Hepatocyte (in vitro differentiated cells): ENCODE results near the gene TANC1.

Experiments
- EZH2 ChIP-seq: fragments of 200-600 bp; sonication (generic); IDR thresholded peaks from 2 replicates; pipeline ENCODE4 v1.6.1; 2016; ENCODE audit warnings: antibody characterized with exemption, mild to moderate bottlenecking, borderline replicate concordance
- TF ChIP-seq, protein P1 (sequence below): fragments of 200-600 bp; sonication (generic); IDR thresholded peaks from 2 replicates; pipeline ENCODE4 v1.5.1; 2016; ENCODE audit warnings: antibody characterized with exemption, mild to moderate bottlenecking; ENCODE audit not compliant: poor library complexity

DNA sequence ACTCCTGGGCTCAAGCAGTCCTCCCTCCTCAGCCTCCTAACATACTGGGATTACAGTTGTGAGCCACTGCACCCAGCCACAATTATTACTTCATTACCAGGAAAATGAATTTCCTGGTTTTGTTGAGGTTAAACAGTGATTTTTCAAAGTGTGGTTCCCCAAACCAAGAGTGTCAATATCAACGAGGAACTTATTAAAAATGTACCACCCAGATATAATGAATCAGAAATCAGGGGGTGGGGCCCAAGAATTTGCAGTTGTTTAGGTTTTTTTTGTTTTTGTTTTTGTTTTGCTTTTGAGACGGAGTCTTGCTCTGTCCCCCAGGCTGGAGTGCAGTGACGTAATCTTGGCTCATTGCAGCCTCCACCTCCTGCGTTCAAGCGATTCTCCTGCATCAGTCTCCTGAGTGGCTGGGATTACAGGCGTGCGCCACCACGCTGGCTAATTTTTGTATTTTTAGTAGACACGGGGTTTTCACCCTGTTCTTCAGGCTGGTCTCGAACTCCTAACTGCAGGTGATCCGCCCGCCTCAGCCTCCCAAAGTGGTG, 224.0 kb downstream of the TANC1 start:
- TF ChIP-seq, protein P1, sequence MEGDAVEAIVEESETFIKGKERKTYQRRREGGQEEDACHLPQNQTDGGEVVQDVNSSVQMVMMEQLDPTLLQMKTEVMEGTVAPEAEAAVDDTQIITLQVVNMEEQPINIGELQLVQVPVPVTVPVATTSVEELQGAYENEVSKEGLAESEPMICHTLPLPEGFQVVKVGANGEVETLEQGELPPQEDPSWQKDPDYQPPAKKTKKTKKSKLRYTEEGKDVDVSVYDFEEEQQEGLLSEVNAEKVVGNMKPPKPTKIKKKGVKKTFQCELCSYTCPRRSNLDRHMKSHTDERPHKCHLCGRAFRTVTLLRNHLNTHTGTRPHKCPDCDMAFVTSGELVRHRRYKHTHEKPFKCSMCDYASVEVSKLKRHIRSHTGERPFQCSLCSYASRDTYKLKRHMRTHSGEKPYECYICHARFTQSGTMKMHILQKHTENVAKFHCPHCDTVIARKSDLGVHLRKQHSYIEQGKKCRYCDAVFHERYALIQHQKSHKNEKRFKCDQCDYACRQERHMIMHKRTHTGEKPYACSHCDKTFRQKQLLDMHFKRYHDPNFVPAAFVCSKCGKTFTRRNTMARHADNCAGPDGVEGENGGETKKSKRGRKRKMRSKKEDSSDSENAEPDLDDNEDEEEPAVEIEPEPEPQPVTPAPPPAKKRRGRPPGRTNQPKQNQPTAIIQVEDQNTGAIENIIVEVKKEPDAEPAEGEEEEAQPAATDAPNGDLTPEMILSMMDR = no peak
- no peak for TF ChIP-seq EZH2
